ENCODE data around the gene S100A13.
A peak's percentile ranks its signal among the peaks of the same experiment; 100 is the strongest.

The S100A13 gene

DNA sequence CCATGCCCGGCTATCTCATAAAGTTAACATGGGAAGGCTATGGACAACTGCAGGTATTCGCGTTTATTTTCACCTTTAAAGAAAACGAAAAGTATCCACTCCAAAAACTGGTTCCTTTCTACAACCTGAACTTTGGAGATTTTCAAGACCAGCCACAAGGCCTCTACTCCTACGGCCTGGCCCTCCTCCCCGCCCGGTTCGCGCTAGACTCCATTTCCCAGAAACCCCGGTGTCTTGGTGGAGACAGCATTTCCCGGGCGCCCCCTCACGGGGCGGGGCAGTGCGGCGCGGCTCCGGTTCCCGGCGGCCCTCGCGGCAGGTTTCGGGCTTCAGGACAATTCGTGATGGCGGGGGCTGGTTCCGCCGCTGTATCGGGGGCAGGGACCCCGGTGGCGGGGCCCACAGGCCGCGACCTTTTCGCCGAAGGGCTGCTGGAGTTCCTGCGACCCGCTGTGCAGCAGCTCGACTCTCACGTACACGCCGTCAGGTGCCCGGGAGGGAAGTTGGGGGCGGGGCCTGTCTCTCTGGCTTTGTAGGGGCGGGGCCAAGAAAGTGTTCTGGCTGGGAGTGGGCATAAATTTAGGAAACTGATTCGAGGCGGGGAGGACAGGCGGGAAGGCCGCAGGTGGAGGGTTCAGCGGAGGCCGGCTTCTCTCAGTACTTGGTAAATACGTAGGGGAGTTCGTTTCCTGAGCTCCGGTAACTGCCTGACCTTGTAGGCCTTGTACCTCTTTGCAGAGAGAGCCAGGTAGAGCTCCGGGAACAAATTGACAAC lies 31.3 kb upstream of the S100A13 start, which contains the start of gene SNAPIN:
TSS of gene SNAPIN (plus strand) at position 304 of the 775 bp plus-strand sequence. CDS start at position 345, 41 bp downstream.
- TF ChIP-seq, protein P1, sequence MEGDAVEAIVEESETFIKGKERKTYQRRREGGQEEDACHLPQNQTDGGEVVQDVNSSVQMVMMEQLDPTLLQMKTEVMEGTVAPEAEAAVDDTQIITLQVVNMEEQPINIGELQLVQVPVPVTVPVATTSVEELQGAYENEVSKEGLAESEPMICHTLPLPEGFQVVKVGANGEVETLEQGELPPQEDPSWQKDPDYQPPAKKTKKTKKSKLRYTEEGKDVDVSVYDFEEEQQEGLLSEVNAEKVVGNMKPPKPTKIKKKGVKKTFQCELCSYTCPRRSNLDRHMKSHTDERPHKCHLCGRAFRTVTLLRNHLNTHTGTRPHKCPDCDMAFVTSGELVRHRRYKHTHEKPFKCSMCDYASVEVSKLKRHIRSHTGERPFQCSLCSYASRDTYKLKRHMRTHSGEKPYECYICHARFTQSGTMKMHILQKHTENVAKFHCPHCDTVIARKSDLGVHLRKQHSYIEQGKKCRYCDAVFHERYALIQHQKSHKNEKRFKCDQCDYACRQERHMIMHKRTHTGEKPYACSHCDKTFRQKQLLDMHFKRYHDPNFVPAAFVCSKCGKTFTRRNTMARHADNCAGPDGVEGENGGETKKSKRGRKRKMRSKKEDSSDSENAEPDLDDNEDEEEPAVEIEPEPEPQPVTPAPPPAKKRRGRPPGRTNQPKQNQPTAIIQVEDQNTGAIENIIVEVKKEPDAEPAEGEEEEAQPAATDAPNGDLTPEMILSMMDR (IDR thresholded peaks at IDR 0.05; ENCODE audit: insufficient read depth, low read depth, low read length, missing control alignments): no peak
- DNase-seq (ENCODE audit: low read depth): peak; percentile 91
- peak within 1 kb of the TSS; percentile 76 for H3K4me3 ChIP-seq (ENCODE audit: low read depth, low read length)

DNA sequence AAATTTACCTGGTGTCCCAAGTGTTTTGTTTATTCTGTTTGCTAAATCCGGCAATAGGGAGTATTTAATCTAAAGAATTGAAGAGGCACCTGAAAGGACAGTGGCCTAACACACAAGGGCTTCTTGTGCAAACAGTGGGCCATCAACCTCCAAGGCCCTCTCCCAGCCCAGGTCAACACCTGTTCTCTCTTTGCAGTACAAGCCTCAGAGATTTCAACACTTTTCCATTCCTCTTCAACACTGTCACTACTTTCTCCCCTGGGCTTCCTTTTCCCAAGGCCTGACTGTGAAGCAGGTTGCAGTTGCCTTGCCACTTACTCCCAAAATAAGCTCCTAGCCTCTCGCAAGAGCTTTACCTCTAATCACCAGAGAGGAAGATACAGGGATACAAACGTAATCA lies 28.0 kb upstream of the S100A13 start:
- no peak overlapping the region for H3K4me3 ChIP-seq (ENCODE audit: low read depth, low read length)
- TF ChIP-seq, protein P1 (IDR thresholded peaks at IDR 0.05; ENCODE audit: insufficient read depth, low read depth, low read length, missing control alignments): no peak
- DNase-seq (ENCODE audit: low read depth): no peak

DNA sequence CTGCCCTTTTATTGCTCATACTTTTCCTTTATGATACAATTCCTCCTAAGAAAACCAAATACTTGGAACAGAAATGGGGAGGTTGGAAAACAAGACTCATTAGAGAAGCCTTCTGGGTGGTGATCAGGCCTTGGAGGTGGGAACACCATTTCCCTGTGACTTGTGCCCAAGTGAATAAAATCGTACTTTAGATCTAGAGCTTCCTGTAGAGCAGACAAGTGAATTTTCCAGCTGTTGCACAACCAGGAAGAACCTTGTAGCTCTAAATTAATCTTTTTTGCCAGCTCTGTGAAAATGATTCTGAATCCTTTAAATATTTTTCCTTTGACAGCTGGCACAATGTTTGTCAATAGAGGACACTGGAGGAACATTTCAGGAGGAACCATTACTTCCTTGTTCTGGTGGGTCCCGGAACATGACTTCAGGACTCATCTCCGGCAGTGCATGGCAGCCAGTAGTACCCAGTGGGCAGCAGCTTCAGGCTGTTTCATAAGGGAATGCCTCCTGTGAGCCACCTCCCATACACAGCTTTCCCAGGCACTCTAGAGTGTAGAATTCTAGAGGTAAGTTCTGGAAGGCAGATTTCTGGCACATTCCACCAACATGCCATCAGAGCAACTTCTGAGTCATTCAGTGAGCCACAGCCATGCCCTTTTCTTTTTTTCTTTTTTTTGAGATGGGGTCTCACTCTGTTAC lies 25.6 kb upstream of the S100A13 start:
- no peak for DNase-seq (ENCODE audit: low read depth)
- TF ChIP-seq, protein P1 (IDR thresholded peaks at IDR 0.05; ENCODE audit: insufficient read depth, low read depth, low read length, missing control alignments): no peak
- H3K4me3 ChIP-seq (ENCODE audit: low read depth, low read length): no peak overlapping the region

DNA sequence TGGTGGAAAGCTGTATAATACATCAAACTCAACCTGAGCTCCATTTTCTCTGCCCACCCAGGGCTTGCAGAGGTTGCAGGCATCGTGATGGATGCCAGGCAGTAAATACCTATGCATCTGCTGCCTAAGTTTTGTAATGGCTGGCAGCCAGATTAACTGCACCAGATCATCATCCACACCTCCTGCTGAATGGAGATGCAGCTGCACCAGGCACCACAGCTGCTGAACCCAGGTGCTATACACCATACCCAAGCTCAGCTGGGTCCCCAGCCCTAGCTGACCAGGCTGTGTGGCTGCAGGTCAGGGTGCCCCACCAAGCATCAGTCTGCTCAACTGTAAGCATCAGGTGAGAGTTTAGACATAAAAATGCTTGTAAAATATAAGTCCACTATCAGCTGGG lies 24.5 kb upstream of the S100A13 start:
- H3K4me3 ChIP-seq (ENCODE audit: low read depth, low read length): no peak overlapping the region
- DNase-seq (ENCODE audit: low read depth): no peak
- TF ChIP-seq, protein P1 (IDR thresholded peaks at IDR 0.05; ENCODE audit: insufficient read depth, low read depth, low read length, missing control alignments): no peak

DNA sequence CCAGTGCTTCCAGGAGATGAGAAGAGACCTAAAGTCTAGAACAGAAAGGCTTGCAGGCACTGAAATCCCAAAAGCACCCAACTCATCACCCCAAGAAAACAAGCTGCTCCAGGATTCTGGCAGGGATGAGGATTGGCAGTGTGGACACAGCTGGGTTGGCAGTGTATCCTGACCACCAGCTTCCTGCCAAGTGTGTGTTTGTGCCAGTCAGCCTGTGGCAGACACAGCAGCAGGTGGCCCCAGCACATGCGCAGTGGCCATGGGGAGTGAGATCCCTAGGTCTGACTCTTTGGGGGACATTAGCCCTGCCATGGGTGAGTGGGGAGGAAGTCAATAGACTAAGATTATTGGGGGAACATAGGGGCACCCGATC lies 22.5 kb upstream of the S100A13 start:
- TF ChIP-seq, protein P1 (IDR thresholded peaks at IDR 0.05; ENCODE audit: insufficient read depth, low read depth, low read length, missing control alignments): no peak
- no peak for DNase-seq (ENCODE audit: low read depth)

DNA sequence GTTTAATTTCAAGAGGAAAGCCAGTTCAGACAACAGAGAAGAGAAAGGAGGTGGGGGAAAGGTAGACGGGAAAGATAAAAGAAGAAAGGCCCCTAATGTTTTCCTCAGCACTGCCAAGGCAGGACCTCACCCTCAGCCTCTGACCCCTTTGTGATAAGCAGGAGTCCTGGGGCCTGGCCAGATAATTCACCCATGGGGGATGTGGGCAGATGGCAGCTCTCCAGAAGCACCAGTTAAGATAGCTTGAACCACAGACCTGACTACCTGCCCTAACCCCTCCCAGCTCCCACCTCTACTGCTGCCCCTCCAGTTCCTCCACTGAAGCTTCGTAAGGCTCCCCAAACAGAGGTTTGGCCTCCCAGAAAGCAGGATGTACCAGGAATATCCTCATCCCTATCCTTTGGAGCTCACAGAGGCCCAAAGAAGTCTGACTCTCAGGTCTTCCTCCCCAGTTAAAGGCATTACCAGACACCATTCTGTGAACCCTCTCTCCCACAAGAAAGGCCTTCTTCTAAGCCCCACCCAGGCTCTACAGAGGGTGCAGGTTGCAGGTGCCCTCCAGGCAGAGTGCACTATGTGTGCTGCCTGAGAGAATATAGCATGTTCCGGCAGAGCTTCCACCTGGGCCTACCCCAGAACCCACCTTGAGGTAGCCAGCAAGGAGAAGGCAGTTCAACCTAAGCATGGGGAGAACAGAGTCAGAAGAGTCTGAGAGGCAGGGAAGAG lies 22.0 kb upstream of the S100A13 start:
- H3K4me3 ChIP-seq (ENCODE audit: low read depth, low read length): no peak overlapping the region
- no peak for DNase-seq (ENCODE audit: low read depth)
- TF ChIP-seq, protein P1 (IDR thresholded peaks at IDR 0.05; ENCODE audit: insufficient read depth, low read depth, low read length, missing control alignments): no peak

More for the DNA sequence above, 22.5 kb upstream of the S100A13 start:
- H3K4me3 ChIP-seq (ENCODE audit: low read depth, low read length): no peak overlapping the region

Data from GM12865 (cell line).